OCI-LY3 (cell line): ENCODE results near the gene PCA3.

Experiments
- CTCF ChIP-seq: fragments of 200-600, 300-600 bp; sonication (generic); IDR thresholded peaks from 2 replicates; pipeline ENCODE4 v1.5.1; 2014; ENCODE audit warnings: antibody characterized with exemption, low read length, low read depth
- EZH2phosphoT487 ChIP-seq: fragments of 200-600 bp; shearing (Covaris generic); IDR thresholded peaks from 2 replicates; pipeline ENCODE4 v1.6.1; 2018; ENCODE audit warnings: antibody characterized with exemption, mixed run types, low read depth

GRCh38 chr9:76734716-76735115 is 29.5 kb upstream of the PCA3 start:
- TF ChIP-seq CTCF (no peak), EZH2phosphoT487 (no peak)
